Measurements from ENCODE around the gene ZDHHC16.

Gene ZDHHC16

GRCh38 chr10:97479939-97480338, 34.0 kb downstream of the ZDHHC16 start:
- no peak for DNase-seq (ENCODE audit: low read depth)

- no peak for DNase-seq (ENCODE audit: low read depth)
Measured at GRCh38 chr10:97481071-97481470, 35.1 kb downstream of the ZDHHC16 start.

- no peak for DNase-seq (ENCODE audit: low read depth)
Measured at GRCh38 chr10:97482381-97482780, 36.4 kb downstream of the ZDHHC16 start.

GRCh38 chr10:97483506-97483905, 37.5 kb downstream of the ZDHHC16 start:
- DNase-seq (ENCODE audit: low read depth) = no peak

- DNase-seq (ENCODE audit: low read depth) = no peak
Measured at GRCh38 chr10:97483921-97484320, 37.9 kb downstream of the ZDHHC16 start.

GRCh38 chr10:97485647-97486281, 39.8 kb downstream of the ZDHHC16 start:
- no peak for DNase-seq (ENCODE audit: low read depth)

GRCh38 chr10:97490592-97490991, 44.6 kb downstream of the ZDHHC16 start:
- no peak for DNase-seq (ENCODE audit: low read depth)

GRCh38 chr10:97494151-97494550, 48.2 kb downstream of the ZDHHC16 start:
- DNase-seq (ENCODE audit: low read depth) = no peak

- no peak for DNase-seq (ENCODE audit: low read depth)
Measured at GRCh38 chr10:97494863-97495506, 49.0 kb downstream of the ZDHHC16 start.

GRCh38 chr10:97497572-97498075, 51.6 kb downstream of the ZDHHC16 start:
- peak; percentile 63 for DNase-seq (ENCODE audit: low read depth)

GRCh38 chr10:97498076-97498840, 52.3 kb downstream of the ZDHHC16 start, which contains the start of gene MMS19:
MMS19 (minus strand) TSS chr10:97498422; CDS start chr10:97498384, 38 bp downstream.
- DNase-seq (ENCODE audit: low read depth) = peak; percentile 98

GRCh38 chr10:97498841-97499560, 53.0 kb downstream of the ZDHHC16 start, which contains the start of gene UBTD1:
UBTD1 (plus strand) TSS chr10:97498924; CDS start chr10:97499204, 280 bp downstream.
- no peak for DNase-seq (ENCODE audit: low read depth)

GRCh38 chr10:97499561-97500296, 53.8 kb downstream of the ZDHHC16 start:
- DNase-seq (ENCODE audit: low read depth) = peak; percentile 41

- DNase-seq (ENCODE audit: low read depth) = no peak
Measured at GRCh38 chr10:97500297-97500575, 54.3 kb downstream of the ZDHHC16 start.

- no peak for DNase-seq (ENCODE audit: low read depth)
Measured at GRCh38 chr10:97502916-97503315, 56.9 kb downstream of the ZDHHC16 start.

GRCh38 chr10:97503406-97503805, 57.4 kb downstream of the ZDHHC16 start:
- DNase-seq (ENCODE audit: low read depth) = no peak

GRCh38 chr10:97505152-97505551, 59.2 kb downstream of the ZDHHC16 start:
- no peak for DNase-seq (ENCODE audit: low read depth)

GRCh38 chr10:97506199-97506991, 60.4 kb downstream of the ZDHHC16 start:
- DNase-seq (ENCODE audit: low read depth) = no peak
